Right lobe of liver (tissue), 4 donors: ENCODE results near the gene CHD2.

Experiments used
- CTCF ChIP-seq, 4 donors: fragments of 200-600 bp in 3 of 4; fragments of 450-650 bp in 1 of 4; IDR thresholded peaks; one replicate each; pipeline versions ENCODE4 v1.5.1 to v1.8.0; 2016 to 2022; ENCODE audit warnings: antibody characterized with exemption in 4 of 4, mild to moderate bottlenecking in 2 of 4
- POLR2A ChIP-seq: fragments of 450-650 bp; IDR thresholded peaks from one replicate; pipeline ENCODE4 v1.6.1; 2017; ENCODE audit warnings: antibody characterized with exemption, mild to moderate bottlenecking
- donor health status: DM: no; HTN: no; CAD: no.
- donor health status: DM: no; HTN: no; CAD: no.
- donor health status: DM: no; HTN: yes; CAD: no.

GRCh38 chr15:92934716-92935115, 34.6 kb downstream of the CHD2 start:
- TF ChIP-seq CTCF (IDR thresholded peaks at IDR 0.05) (no peak), POLR2A (no peak)
